ENCODE measurements around the gene CYCS.

- no peak for TF ChIP-seq EZH2 (IDR thresholded peaks at IDR 0.05; ENCODE audit: insufficient read depth, low read length)
- TF ChIP-seq CTCF (IDR thresholded peaks at IDR 0.05; ENCODE audit: insufficient read depth, low read depth, low read length) = no peak
Measured at GRCh38 chr7:25167262-25167843, 42.3 kb upstream of the CYCS start.
